ENCODE results near the gene FOXN3.

DNA sequence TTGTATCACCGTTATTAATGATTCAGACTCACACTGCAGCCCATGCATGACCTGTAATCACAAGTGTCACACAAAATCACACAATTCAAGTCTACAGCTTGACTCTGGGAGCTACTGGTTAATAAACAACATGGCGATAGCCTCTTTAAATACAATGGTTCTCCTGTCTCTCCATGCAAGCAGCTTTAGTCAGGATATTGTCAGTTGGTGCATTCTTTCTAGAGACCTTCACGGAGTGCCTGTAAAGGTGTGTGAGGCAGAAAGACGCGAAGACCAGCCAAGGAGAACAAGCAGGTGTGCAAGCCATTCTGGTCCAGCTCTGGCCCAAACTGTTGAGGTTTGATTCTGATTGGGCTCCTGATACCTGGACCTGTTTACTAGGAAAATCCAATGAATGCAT lies 40.0 kb upstream of the FOXN3 start:
- TF ChIP-seq POLR2A (IDR thresholded peaks at IDR 0.05) (no peak), POLR2AphosphoS5 (IDR thresholded peaks at IDR 0.05) (no peak)
- TF ChIP-seq, protein P1, sequence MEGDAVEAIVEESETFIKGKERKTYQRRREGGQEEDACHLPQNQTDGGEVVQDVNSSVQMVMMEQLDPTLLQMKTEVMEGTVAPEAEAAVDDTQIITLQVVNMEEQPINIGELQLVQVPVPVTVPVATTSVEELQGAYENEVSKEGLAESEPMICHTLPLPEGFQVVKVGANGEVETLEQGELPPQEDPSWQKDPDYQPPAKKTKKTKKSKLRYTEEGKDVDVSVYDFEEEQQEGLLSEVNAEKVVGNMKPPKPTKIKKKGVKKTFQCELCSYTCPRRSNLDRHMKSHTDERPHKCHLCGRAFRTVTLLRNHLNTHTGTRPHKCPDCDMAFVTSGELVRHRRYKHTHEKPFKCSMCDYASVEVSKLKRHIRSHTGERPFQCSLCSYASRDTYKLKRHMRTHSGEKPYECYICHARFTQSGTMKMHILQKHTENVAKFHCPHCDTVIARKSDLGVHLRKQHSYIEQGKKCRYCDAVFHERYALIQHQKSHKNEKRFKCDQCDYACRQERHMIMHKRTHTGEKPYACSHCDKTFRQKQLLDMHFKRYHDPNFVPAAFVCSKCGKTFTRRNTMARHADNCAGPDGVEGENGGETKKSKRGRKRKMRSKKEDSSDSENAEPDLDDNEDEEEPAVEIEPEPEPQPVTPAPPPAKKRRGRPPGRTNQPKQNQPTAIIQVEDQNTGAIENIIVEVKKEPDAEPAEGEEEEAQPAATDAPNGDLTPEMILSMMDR (IDR thresholded peaks at IDR 0.05): no peak
